HG03135 (cell line): Measurements from ENCODE around the gene HECTD4.
"Not testable (repeated sequence)": the region's sequence is repeated elsewhere in the genome, so short reads cannot be mapped to it uniquely, and the experiment has no call there.

Source experiments
- ATAC-seq: cut with Tn5 transposase; IDR thresholded peaks from one replicate; pipeline ENCODE4 v1.9.1; 2021; ENCODE audit warnings: mild to moderate bottlenecking, moderate library complexity; ENCODE audit not compliant: unreplicated experiment

The HECTD4 gene

DNA sequence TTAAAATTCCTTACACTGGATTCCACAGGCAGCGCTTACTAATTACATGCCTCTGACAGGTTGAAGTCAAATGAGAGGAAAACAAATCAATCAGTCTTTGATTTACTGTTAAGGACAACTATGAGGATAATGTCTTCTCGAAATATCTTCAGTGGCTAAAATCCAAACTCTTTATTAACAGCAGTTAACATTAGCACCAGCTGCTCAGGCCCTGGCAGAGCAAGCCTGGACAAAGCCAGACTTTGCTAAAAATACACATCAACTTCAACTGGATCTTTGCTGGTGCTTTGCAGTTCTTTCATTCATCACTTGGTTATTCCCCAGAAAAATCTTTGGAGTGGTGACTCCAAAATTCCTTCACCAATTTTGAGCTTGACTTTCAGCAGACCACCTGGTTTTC lies 98.7 kb downstream of the HECTD4 start:
- no peak for ATAC-seq

DNA sequence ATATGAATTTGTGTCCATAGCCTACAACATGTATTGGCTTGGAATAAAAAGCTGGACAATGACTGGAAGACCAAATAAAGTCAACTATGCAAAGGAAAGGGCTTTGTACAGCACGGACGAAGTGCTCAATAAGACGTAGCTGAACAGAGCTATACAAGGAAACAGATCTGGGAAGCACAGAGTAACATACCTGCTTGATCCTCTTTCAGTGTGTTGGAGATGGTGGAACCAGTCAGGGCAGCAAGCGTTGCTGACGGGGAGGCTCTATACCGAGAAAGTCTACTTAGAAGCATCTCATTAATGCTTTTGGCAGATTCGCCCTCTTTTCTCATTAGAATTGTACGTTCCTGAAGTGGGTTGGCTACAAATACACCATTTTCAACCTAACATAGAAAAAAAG lies 99.3 kb downstream of the HECTD4 start:
- no peak for ATAC-seq

DNA sequence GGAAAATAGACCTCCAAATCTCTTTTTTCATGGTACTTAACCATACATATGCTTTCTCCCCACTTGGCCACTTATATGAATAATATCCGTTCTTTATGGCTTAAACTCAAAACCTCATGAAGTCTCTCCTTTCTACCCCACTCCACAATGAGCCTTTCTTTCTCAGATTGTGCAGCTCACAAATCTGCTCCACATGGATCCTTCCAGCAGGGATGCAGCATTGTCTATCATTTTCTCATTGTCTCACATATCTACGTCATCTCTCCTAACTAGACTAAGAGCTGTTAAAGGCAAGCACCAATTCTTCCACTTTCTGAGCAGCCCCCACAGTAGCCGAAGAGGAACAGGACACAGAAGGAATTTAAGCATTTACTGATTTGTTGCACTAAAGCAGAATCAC lies 106.4 kb downstream of the HECTD4 start:
- ATAC-seq: no peak

GRCh38 chr12:112275207-112275606 lies 107.0 kb downstream of the HECTD4 start:
- no peak for ATAC-seq

- ATAC-seq: no peak
Observed at GRCh38 chr12:112270673-112271072, 111.6 kb downstream of the HECTD4 start.

DNA sequence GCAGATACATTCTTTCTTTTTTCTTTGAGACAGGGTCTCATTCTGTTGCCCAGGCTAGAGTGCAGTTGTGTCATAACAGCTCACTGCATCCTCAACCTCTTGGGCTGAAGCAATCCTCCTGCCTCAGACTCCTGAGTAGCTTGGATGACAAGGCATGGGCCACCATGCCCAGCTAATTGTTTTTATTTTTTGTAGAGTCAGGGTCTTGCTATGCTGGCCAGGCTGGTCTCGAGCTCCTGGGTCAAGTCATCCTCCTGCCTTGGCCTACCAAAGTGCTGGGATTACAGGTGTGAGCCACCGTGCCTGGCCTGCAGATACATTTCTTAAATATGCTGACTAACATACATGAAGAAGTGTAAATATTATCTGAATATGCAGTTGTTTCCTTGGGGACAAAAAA lies 115.8 kb downstream of the HECTD4 start:
- ATAC-seq: no peak

DNA sequence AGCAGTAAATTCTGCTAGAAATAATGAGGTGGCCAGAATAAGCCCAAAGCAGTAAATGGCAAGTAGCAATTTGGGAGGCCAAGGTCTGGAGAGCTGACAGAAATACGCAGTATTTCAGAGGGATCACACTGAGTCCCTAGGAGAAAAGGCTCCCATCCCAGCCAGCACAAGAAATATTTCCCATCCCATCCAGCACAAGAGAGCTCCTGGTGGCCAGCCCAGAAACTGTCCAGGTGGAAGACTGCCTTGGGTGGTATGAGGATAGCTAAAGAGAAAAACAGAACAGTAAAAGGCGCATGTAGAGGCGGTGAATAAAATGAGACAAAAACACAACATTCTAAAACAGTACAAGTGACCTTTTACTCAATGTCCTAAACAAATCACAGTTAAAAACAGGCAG lies 120.7 kb downstream of the HECTD4 start:
- no peak for ATAC-seq

DNA sequence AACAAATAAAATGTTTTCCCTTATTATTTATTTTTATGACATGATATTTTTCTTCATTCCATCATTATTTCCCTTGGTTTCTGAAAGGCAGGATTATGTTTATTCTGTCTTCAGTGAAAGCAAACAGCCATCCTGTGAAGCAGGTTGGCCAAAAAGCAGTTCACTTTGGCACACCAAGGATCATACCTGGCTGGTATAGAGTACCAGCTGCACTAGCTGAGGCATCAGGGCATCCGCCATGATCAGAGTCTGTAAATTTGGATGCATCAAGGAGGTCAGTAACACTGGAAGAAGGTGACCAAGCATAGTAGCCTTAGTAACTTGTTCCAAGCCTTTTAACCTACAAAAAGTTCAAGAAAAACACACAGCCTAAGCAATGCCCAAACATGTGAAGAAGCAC lies 123.3 kb downstream of the HECTD4 start:
- ATAC-seq: no peak

DNA sequence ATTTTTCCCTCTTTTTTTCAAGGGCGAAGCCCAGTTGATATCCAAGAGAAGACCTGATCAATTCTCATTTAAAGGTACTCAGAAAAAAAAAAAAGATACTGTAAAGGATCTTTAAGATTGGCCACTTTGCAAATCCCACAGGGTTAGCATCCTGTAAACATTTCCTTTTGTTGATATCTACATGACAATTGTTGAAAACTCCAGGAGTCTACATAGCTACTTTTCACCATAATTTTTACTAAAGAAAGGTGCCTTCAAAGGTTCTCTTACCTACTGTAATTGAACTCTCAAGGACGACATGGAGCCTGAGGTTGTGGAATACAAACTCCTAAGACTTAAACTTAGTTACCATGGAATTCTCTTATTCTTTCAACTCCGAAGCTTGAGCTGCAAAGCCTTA lies 125.5 kb downstream of the HECTD4 start:
- ATAC-seq: no peak

DNA sequence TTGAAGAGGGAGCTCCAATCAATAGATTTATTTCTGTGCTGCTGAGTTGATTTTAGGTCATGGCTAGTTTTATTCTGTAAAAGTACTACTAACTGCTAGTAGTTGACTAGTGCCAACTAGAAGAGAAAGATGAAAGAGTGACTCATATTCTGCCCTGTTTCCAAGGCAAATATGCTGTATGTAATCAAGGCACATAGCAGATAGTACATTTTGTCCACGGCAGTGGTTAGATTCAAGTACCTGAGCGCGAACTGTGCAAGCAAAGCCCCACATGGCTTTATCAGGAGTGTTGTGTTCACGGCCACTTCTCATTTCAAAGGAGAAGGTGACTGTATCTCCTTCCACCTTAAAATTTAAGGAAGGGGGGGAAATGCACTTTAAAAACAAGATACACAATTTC lies 130.0 kb downstream of the HECTD4 start:
- ATAC-seq: no peak

GRCh38 chr12:112244902-112245301 lies 137.3 kb downstream of the HECTD4 start:
- not testable (repeated sequence) for ATAC-seq

DNA sequence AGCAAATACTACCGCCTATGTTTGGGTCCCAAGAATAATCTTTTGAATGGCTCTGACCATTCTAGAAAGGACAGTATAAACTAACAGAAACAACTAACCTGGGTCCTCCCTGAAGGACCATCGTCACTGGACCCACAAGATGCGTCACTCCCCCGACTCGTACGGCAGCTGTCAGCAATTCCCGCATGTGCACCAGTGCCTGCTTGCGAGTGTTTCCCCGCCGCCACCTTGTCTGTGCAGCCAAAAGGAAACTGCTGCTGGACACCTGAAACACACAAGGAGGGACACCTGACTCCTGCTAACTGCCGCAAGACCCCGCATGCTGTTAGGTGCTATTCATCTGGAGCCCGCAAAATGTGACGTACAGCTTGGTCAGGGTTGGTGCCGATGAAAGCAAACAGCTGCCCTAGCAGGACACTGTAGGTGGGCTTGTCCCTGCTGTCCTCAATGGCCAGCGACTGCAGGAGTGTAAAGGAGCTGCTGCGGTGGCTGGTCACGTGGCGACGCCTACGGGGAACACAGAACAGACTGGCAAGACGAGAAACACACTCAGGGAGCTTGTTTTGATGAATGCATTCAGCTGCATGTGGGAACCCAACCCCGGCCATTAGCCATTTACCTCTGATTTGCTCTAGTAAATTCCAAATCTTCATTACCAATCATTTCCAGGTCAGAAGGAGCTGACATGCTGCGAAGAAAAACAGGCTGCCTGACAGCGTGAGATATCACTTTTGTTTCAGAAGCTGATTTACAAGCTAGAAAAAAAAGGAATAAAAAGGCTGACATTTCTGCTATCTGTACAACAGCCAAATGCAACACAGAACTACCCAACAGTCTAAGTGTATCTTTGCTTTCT lies 138.7 kb downstream of the HECTD4 start:
- ATAC-seq: no peak

DNA sequence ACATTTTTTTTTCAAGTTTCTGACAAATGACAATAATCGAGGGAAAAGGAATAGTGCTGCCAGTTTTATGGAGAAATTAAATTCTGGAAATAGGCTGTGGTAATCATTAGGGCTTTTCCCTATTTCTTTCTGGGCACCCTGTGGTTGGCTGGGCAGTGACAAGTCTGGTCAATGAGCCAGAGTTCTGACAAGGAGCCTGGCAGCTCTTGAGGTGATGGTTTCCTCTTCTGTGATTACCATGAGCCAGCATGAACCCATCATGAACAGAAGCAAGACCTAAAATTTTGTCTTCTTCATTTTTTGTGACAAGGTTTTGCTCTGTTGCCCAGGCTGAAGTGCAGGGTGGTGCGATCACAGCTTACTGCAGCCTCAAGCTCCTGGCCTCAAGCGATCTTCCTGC lies 141.1 kb downstream of the HECTD4 start:
- ATAC-seq: no peak

GRCh38 chr12:112239881-112240280 lies 142.3 kb downstream of the HECTD4 start:
- ATAC-seq: no peak

DNA sequence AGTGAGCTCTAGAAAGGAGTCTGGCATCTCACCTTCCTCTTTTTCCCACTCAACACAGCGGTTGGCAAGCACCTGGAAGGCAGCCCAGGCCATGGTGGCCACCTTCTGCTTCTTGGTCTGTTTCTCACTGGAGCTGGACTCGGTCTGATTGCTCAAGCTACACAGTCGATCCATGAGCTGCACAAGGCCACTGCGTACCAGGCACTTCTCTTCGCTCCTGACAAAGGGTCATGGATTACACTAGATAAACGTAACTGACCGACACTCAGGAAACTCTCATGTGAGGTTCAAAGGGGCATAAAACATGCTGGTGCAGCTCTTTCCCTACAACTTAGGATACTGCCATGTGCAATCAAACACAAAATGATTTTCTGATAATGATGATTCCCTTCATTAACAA lies 143.2 kb downstream of the HECTD4 start:
- ATAC-seq: no peak

GRCh38 chr12:112238441-112238840 lies 143.8 kb downstream of the HECTD4 start:
- ATAC-seq: no peak

DNA sequence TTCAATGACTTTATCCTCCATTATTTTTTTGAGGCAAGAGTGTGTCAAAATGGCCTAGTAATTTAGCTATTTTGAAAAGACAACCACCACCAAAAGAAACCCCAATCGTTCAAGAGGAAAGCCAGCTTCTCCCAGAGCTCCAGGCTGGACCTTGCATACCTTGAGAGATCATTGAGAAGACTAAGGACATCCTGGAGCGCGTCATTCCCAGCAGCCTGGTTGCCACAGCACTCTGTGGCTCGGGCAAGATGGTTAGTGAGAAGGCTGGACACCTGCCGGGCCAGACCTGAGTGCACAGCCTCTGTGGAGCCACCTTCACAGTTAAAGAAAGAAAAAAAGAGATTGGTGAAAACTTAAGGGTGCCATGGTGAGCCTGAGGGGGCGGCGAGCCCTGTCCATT lies 145.4 kb downstream of the HECTD4 start:
- no peak for ATAC-seq

- ATAC-seq: no peak
Observed at GRCh38 chr12:112236386-112236785, 145.8 kb downstream of the HECTD4 start.

DNA sequence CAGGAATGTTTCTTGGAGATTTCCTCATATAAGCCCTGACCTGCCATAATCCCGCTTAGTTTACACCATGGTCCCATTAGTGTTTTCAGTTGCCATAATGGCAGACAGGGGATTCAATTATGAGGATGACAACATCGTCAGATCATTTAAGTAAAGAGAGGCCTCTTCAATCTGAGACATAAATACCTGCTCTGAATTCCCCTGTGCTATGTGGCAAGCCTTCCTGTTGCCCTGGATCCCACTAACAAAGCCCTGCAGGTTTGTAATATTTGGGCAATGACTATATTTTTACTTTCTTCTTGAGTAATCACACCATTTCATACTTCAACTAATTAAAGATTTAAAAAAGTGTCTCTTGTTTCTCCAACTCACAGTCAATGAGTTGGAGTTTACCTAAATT lies 147.9 kb downstream of the HECTD4 start:
- ATAC-seq: no peak

- no peak for ATAC-seq
Observed at GRCh38 chr12:112233242-112233641, 149.0 kb downstream of the HECTD4 start.

DNA sequence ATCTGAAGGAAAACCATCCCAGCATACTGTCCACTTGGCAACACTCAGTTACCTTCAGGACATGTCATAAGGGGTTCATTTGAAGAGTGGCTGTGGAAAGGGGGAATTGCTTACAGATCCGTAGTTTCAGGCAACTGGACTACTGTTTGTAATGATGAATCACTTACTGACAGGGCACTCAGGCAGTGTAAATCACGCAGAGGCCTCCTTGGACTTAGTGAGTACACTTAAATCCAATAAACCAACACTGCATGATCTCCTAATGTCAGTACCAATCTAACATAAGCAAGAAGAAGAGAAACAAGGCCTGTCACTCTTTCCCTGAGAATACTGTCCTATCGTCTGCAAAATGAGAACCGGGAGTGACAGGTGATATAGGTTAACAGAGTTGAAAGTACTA lies 152.1 kb downstream of the HECTD4 start:
- no peak for ATAC-seq

DNA sequence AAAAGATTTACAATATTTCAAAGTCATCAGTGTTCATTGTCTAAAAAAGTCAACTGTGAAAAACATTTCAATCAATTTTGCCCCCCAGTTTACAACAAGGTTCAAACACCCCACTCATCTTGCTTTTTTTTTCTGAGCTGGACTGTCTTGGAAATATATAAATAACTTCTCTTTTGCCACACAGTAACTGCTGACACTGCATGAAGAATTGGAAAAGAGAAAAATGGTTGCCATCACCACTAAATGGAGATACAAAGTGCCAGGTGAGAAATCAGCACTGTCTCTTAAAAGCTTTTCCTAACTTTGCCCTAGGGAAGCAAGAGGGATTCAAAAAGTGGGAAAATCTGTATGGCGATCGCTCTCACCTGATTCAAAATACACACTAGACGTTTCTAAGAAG lies 155.5 kb downstream of the HECTD4 start:
- ATAC-seq: no peak

GRCh38 chr12:112220628-112221027 lies 161.6 kb downstream of the HECTD4 start:
- not testable (repeated sequence) for ATAC-seq
